ENCODE results near the gene SYDE2. TPM values are rescaled to one million over a fixed set of nuclear protein-coding genes. Genes with fewer than 3 reads are reported as not detected.
"Not testable (repeated sequence)": the region's sequence is repeated elsewhere in the genome, so short reads cannot be mapped to it uniquely, and the experiment has no call there.

The SYDE2 gene, protein sequence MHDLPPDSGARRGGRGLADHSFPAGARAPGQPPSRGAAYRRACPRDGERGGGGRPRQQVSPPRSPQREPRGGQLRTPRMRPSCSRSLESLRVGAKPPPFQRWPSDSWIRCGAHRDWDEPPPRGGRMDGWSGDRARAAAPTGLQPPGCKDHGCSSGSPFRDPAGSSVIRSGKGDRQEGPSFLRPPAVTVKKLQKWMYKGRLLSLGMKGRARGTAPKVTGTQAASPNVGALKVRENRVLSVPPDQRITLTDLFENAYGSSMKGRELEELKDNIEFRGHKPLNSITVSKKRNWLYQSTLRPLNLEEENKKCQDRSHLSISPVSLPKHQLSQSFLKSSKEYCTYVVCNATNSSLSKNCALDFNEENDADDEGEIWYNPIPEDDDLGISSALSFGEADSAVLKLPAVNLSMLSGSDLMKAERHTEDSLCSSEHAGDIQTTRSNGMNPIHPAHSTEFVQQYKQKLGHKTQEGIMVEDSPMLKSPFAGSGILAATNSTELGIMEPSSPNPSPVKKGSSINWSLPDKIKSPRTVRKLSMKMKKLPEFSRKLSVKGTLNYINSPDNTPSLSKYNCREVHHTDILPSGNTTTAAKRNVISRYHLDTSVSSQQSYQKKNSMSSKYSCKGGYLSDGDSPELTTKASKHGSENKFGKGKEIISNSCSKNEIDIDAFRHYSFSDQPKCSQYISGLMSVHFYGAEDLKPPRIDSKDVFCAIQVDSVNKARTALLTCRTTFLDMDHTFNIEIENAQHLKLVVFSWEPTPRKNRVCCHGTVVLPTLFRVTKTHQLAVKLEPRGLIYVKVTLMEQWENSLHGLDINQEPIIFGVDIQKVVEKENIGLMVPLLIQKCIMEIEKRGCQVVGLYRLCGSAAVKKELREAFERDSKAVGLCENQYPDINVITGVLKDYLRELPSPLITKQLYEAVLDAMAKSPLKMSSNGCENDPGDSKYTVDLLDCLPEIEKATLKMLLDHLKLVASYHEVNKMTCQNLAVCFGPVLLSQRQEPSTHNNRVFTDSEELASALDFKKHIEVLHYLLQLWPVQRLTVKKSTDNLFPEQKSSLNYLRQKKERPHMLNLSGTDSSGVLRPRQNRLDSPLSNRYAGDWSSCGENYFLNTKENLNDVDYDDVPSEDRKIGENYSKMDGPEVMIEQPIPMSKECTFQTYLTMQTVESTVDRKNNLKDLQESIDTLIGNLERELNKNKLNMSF
- 1 to 10 TPM; 2.2 to 8.2 (median 3.3) TPM for polyA plus RNA-seq (ENCODE audit: insufficient read length in 10 of 10)
- long read RNA-seq, donor 1, result 0 reads
- long read RNA-seq, donor 2, result 0 reads
- long read RNA-seq, donor 3, result 0 reads
- long read RNA-seq, donor 4, result 0 reads
- long read RNA-seq, donor 5, result 0 reads
- long read RNA-seq, donor 6, result 0 reads
- long read RNA-seq, donor 7, partial matches to known transcripts, result 0 of 1 reads
- long read RNA-seq, donor 7, other reads (novel, unspliced or antisense), result 0 of 1 reads
- long read RNA-seq, donor 8, partial matches to known transcripts, result 0 of 2 reads
- long read RNA-seq, donor 8, other reads (novel, unspliced or antisense), result 0 of 2 reads
- long read RNA-seq, donor 9, result 0 reads

- DNase-seq, result peak; percentile 53 to 84 (median 62)
These were observed at the start of gene SYDE2 for GRCh38 chr1:85200463-85201339. Gene SYDE2, minus strand, starts transcription at chr1:85201016. Its CDS starts 20 bp downstream, at chr1:85200996.

- not testable (repeated sequence) for DNase-seq
These were observed 48.2 kb upstream of the SYDE2 start for GRCh38 chr1:85249042-85249441.

DNA sequence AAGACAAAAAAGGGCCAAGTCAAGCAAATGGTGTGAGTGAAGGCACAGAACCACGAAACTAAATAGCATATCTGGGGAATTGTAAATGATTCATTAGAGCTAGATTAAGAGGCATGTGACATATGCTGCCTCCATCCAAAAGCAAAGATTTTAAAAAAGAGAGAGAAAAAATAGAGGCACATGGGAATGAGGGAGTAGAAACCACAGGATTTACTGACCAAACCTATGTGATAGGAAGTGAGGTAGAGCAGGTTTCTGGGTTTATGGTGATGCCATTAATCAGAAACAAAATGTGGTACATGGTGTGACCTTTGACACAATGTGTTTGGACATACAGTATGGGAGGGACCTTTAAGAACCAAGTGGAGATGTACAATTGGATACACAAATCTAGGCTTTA, 45.1 kb upstream of the SYDE2 start:
- DNase-seq, result no peak

- DNase-seq, result peak in 1 of 3 donors; percentile 36
These were observed 44.6 kb upstream of the SYDE2 start for GRCh38 chr1:85245456-85245855.

- peak in 2 of 3 donors; percentile 39 to 89 for DNase-seq
These were observed 43.6 kb upstream of the SYDE2 start for GRCh38 chr1:85244271-85245061.

GRCh38 chr1:85243372-85243771, 42.6 kb upstream of the SYDE2 start:
- peak in 1 of 3 donors; percentile 65 for DNase-seq

DNA sequence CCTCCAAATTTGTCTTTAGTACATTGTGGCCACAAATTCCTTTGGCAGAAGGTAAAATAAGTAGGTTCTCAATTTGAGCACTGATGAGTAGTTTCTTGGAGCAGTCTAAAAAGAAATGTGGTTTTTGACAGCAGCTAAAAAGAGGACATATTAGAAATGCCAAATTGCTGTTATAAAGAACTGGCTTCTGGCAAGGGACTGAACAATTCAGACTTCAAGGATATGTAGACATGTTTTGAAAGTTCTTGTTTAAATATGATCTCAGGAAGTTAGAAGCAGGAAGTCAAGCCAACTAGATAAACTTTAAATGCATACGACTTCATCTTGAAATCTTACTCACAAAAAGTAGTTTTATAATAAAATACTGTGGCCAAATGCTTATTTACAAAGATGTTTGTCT, 39.8 kb upstream of the SYDE2 start:
- peak in 1 of 3 donors; percentile 37 for DNase-seq

DNA sequence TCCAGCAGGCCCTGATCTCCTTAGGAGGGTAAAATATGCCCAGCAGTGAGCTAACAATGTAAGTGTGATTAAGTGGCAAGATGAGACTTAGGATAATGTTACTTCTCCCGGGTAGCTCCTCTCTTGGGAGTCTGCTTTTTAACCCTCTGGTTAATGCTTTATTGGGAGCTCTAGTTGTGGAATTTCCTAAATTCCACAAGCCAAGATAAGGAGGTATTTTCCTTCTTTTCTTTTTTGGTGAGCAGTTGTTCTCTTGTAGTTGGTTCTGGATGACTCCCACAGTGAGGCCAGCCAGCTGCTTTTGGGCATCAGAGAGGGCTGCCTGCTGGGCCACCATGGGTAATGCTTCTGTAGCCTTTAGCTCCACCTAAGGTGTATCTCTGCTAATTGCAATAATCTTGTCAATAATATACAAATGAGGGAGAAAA, 39.4 kb upstream of the SYDE2 start:
- DNase-seq, result no peak

DNA sequence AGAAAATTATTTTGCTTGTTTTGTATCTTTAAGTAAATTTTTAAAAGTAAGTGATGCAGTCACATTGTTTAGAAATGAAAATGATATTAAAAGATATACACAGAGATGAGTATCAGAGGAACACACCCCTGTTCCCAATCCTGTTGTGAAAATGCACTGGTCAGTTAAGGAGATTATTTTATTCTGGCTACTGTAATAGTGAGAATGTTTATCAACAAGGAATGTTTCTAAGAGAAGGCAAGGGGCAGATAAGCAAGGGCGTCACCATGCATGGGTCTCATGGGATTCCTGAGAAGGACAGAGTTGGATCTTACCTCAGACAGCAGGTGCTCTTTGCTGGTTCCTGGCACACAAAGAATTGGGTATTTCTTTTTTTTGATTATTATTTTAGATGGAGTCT, 36.8 kb upstream of the SYDE2 start:
- DNase-seq, result no peak

DNA sequence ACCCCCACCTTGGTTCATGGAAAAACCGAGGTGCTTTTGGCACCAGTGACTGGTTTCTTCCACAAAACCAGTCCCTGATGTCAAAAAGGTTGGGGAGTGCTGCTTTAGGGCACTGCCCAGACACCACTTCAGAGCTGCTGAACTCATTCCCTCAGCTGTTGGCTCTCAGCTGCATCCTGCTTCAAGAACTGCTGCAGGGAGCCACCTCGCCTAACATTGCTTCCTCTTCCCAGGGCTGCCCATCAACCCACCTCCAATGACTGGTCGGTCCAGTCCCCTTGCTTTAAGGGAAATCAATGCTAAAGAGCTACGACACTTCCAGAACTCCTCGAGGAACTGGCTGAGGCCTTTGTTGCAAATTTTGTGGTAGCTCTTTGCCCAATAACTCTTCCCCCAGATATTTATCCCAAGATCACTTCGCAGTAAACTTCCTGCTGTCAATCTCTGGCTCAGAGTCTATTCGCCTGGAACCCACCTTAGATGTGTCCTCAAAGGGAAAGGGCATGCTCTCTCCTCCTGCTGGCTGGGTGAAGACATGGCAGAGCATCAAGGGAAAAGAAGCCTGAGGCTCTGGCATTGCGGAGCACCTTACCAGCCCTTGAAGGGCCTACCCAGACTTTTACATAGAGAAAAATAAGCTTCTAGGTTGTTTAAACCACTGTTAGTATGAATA, 29.6 kb upstream of the SYDE2 start:
- DNase-seq, result no peak

DNA sequence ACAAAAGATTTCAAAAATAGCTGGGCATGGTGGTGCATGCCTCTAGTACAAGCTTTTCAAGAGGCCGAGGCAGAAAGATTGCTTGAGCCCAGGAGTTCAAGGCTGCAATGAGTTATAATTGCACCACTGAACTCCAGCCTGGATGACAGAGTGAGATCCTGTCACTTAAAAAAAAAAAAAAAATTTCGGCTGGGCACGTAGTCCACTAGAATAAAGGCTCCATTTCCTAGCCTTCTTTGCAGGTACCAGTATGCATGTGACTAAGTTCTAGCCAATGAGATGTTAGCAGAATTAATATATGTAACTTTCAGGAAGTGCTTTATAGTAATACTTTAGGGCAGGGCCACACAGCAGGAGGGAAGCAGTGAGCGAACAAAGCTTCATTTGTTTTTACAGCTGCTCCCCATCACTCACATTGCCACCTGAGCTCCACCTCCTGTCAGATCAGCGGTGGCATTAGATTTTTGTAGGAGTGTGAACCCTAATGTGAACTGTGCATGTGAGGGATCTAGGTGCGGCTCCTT, 28.8 kb upstream of the SYDE2 start:
- DNase-seq, result no peak

GRCh38 chr1:85228972-85229371, 28.2 kb upstream of the SYDE2 start:
- DNase-seq, result no peak

DNA sequence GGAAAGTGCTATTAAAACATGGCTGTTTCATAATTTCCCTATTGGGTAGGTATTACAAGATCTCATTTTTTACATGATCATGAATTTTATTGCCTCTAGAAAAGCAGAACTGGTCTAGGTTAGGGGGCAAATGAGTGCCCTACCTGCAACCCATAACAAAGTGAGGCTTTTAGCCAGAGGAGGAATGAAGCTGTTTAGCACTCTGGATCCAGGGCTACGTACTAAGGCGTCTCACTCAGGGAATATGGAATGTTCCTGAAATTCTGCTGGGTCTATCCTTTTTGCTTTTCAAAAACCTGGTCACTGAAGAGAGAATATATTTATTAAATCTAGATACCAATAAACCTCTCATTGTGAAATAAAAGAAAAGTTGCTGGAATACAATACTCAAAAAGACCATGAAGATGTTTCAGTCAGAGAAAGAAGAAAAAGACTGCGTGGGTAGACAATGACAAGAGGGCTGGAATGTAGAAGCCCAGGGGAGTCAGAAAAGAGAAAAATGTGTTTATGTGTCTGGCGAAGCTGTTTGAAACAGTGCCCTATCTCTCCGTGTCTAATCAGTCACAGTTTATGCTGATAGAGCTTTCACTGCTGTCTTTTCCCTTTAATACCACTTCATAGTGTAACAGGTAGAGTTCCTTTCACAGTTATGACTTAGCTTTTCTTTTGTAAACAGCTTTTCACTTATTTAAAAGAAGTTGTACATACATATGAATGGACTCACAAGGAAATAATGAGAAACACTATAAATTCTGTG, 25.0 kb upstream of the SYDE2 start:
- DNase-seq, result peak in 1 of 3 donors; percentile 24

DNA sequence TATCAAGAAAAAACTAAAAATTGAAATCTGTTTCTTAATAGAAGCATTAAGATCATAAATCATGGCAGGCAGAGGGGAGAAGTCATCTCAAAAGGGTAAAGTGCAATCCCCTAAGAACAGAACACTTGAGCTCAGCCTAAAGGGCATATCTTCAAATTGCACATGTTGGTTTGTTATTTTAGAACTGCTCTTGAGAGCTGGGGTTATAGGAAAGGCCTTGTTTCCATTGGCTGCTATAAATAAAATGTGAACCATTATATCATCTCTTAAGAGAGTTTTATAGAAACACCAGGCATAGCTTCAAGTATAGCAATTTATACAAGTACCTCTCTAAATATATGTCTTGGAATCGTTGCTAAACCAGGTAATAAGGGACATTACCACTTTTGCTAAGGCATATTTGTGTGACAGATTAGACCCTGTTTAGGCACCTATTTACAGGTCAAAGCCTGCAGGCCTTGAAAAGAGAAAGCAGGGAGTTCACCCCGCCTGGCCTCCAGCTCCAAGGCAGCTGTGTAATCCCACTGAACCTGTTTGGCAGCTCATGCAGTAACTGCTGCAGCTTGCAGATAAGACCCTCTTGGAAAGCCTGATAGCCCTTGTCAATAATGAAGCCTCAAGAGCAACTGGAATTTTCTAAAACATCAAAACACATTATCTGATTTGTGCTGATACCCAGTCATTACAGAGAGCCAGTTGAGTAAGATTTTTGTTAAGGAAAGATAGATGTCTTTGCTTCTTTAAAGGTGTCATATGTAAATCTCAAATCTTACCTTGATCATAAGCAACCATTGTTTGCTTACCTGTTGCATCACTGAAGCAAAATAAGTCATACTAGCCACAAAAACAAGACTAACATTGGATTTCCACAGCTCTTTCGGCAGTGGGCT, 24.2 kb upstream of the SYDE2 start:
- DNase-seq, result peak in 2 of 3 donors; percentile 19 to 78

- no peak for DNase-seq
These were observed 23.5 kb upstream of the SYDE2 start for GRCh38 chr1:85224295-85224694.

DNA sequence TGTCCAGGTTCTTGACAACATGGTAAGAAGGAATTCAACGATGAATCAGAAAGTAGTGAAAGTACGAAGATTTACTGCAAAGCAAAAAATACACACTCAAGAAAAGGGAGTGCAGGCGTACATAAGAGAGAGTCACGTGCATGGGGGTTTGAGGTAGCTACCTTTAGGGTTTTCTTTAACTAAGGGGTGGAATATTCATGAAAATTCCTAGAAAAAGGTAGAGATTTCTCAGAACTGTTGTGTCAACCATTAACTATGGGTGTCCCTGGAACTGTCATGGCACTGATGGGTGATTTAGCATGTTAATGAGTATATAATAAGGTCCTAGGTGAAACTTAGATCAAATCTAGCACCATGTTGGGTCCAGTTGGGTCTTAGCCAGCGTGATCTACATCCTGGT, 22.5 kb upstream of the SYDE2 start:
- no peak for DNase-seq

DNA sequence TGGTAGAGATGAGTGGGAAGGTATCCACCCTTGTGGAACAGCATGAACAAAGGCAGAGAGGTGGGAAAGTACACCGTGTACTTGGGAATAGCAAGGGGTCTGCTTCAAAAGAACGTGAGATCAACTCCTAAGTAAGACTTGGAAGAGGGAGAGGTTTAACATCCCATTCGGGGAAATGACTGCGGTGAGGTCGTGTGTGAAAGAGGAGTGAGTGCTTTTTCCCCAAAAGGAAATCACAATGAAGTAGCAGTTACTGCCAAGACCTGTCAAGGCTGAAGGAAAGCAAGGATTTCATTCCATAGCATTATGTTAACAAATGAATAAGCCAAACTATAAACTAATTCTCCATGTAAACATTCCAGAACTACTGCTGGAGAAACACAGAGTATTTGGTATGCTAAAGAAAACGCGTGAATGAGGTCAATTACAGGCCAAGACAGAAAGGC, 20.0 kb upstream of the SYDE2 start:
- peak in 2 of 3 donors; percentile 47 to 77 for DNase-seq
